SK-N-SH treated with all-trans-retinoic acid at 6 μM for 48 hours (cell line): ENCODE measurements around the gene C21orf58.

Experiments
- ATAC-seq: fragments of 200-7000 bp; cut with Tn5 transposase; 3 replicates; pipeline ENCODE4 v1.9.1; 2020; ENCODE audit warnings: mild to moderate bottlenecking, moderate library complexity
- ARNTL ChIP-seq: fragments of 450-650 bp; formaldehyde crosslinking; IDR thresholded peaks from 2 replicates; pipeline ENCODE4 v1.5.0; 2020; ENCODE audit warnings: low read depth, mild to moderate bottlenecking, moderate library complexity, borderline replicate concordance
- BACH2 ChIP-seq: fragments of 250-450 bp; sonication (Bioruptor Pico); IDR thresholded peaks from 2 replicates; pipeline ENCODE4 v1.9.0; 2021; ENCODE audit warnings: mild to moderate bottlenecking, borderline replicate concordance
- CSDC2 ChIP-seq: fragments of 250-450 bp; sonication (Bioruptor Pico); IDR thresholded peaks from 2 replicates; pipeline ENCODE4 v1.5.0; 2020; ENCODE audit warnings: mild to moderate bottlenecking, moderate library complexity
- ESRRG ChIP-seq: fragments of 250-450 bp; sonication (Bioruptor Pico); IDR thresholded peaks from 2 replicates; pipeline ENCODE4 v1.6.1; 2021; ENCODE audit warnings: mild to moderate bottlenecking
- GLIS3 ChIP-seq: fragments of 250-450 bp; sonication (Bioruptor Pico); IDR thresholded peaks from 2 replicates; pipeline ENCODE4 v1.5.0; 2020; ENCODE audit warnings: mild to moderate bottlenecking, moderate library complexity
- ISL1 ChIP-seq: fragments of 250-450 bp; sonication (Bioruptor Pico); IDR thresholded peaks from 2 replicates; pipeline ENCODE4 v2.1.2; 2022; ENCODE audit warnings: mild to moderate bottlenecking, moderate library complexity
- OSR1 ChIP-seq: fragments of 250-450 bp; sonication (Bioruptor Pico); IDR thresholded peaks from 2 replicates; pipeline ENCODE4 v1.8.0; 2022; ENCODE audit warnings: moderate library complexity, mild to moderate bottlenecking, inconsistent platforms
- PPARA ChIP-seq: fragments of 250-450 bp; sonication (Bioruptor Pico); IDR thresholded peaks from 2 replicates; pipeline ENCODE4 v1.5.0; 2020; ENCODE audit warnings: mild to moderate bottlenecking, borderline replicate concordance
- RARB ChIP-seq: fragments of 250-450 bp; sonication (Bioruptor Pico); IDR thresholded peaks from 2 replicates; pipeline ENCODE4 v1.8.0; 2021; ENCODE audit warnings: mild to moderate bottlenecking, moderate library complexity
- SNAI2 ChIP-seq: fragments of 250-450 bp; sonication (Bioruptor Pico); IDR thresholded peaks from 2 replicates; pipeline ENCODE4 v1.5.0; 2020; ENCODE audit warnings: mild to moderate bottlenecking, moderate library complexity
- TCF4 ChIP-seq: fragments of 250-450 bp; sonication (Bioruptor Pico); IDR thresholded peaks from 2 replicates; pipeline ENCODE4 v1.8.0; 2021; ENCODE audit warnings: mild to moderate bottlenecking, moderate library complexity, borderline replicate concordance
- TOX ChIP-seq: fragments of 250-450 bp; sonication (Bioruptor Pico); IDR thresholded peaks from 2 replicates; pipeline ENCODE4 v1.8.0; 2021; ENCODE audit warnings: mild to moderate bottlenecking, moderate library complexity, borderline replicate concordance
- ZC3H10 ChIP-seq: fragments of 250-450 bp; sonication (Bioruptor Pico); IDR thresholded peaks from 2 replicates; pipeline ENCODE4 v1.5.1; 2021; ENCODE audit warnings: mild to moderate bottlenecking, moderate library complexity
- ZFP3 ChIP-seq: fragments of 250-450 bp; sonication (Bioruptor Pico); IDR thresholded peaks from 2 replicates; pipeline ENCODE4 v1.5.0; 2020; ENCODE audit warnings: mild to moderate bottlenecking, moderate library complexity
- ZFP30 ChIP-seq: fragments of 450-650 bp; formaldehyde crosslinking; IDR thresholded peaks from 2 replicates; pipeline ENCODE4 v1.5.0; 2022; ENCODE audit warnings: mild to moderate bottlenecking, moderate library complexity
- ZNF565 ChIP-seq: fragments of 450-650 bp; formaldehyde crosslinking; conservative IDR thresholded peaks from 2 replicates; pipeline ENCODE4 v1.5.0; 2020; ENCODE audit warnings: low read depth, mild to moderate bottlenecking, moderate library complexity
- ZNF70 ChIP-seq: fragments of 450-650 bp; formaldehyde crosslinking; IDR thresholded peaks from 2 replicates; pipeline ENCODE4 v1.5.0; 2020; ENCODE audit warnings: mild to moderate bottlenecking, moderate library complexity
- ZNF8 ChIP-seq: fragments of 450-650 bp; formaldehyde crosslinking; IDR thresholded peaks from 2 replicates; pipeline ENCODE4 v1.5.0; 2020; ENCODE audit warnings: mild to moderate bottlenecking, moderate library complexity
- TF ChIP-seq, protein P1 (sequence below): fragments of 250-450 bp; sonication (Bioruptor Pico); IDR thresholded peaks from 2 replicates; pipeline ENCODE4 v1.5.1; 2021; ENCODE audit warnings: mild to moderate bottlenecking, moderate library complexity
- TF ChIP-seq, protein P2 (sequence below): fragments of 250-450 bp; sonication (Bioruptor Pico); IDR thresholded peaks from 2 replicates; pipeline ENCODE4 v1.8.0; 2020; ENCODE audit warnings: mild to moderate bottlenecking, moderate library complexity, borderline replicate concordance
- TF ChIP-seq, protein P3 (sequence below): fragments of 250-450 bp; sonication (Bioruptor Pico); IDR thresholded peaks from 2 replicates; pipeline ENCODE4 v1.8.0; 2021; ENCODE audit warnings: low read depth, mild to moderate bottlenecking, moderate library complexity, borderline replicate concordance
- TF ChIP-seq, protein P4 (sequence below): fragments of 250-450 bp; sonication (Bioruptor Pico); IDR thresholded peaks from 2 replicates; pipeline ENCODE4 v1.5.1; 2020; ENCODE audit warnings: low read depth, mild to moderate bottlenecking, moderate library complexity

The C21orf58 gene

DNA sequence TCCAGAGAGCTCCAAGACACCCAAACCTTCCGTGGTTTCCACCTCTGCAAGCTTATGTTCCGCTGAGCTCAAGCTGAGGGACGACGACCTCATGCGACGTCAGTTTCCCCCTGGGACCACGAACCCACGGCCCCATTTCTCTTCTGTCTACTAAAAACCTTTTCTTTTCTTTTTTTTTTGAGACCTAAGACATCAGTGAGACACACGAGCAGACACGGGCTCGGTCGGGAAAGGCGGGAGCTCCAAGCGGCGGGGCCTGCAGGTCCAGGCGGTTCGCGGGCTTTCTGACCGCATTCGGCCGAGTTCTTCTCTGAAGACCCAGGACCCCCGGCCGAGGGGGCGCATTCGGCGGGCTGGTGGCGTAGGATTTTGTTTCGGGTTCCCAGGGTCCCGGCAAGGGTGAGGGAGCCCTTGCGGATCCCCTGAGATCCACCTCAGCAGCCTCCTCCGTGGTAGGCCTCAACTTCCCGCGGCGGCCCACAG lies 402 bp downstream of the C21orf58 start:
- ATAC-seq: peak; percentile 1; the same call in 1 of the 3 replicates

DNA sequence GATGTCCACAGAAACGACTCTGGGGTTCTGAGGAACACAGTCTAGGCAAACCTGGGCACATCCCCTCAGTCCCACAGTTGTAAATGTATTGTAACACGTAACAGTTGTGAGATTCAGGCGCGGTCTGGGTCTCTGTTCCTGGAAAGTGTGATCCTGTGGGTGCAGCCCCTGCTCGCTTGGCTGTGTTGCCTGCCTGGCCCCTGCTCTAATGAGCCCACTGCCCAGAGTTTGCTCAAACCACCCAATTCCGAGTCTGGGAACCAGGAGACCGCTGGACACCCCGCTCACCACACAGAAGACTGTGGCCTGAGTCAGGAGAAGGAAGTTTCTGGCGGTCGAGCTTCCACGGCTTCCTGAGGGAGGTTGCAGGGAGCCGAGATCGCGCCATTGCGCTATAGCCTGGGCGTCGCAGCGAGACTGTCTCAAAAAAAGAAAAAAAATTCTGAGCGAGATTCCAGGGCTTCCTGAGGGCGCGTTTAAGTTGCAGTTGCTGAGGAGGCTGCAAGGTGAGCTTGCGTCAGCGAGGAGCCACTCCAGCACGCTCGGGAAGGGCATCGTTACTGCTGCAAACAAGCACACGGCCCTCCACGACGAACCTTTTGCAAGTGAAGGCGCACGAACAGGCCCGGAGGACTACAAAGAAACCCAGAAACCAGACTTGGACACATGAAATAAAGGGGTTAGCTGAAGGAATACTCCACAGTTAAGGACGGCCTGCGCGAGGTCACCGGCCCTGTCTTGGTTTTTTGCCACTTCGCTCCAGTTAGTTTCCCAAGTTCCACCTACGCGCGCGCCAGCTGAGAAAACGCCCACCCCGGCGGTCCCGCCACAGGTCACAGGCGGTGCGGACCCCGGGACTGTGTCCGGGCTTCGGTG lies 1.1 kb downstream of the C21orf58 start:
- ATAC-seq: peak; percentile 0; the same call in 1 of the 3 replicates
- TF ChIP-seq CSDC2 (no peak), ARNTL (CRISPR knock-in tag) (no peak), ZNF70 (CRISPR knock-in tag) (no peak), ZC3H10 (CRISPR knock-in tag) (no peak), PPARA (CRISPR knock-in tag) (no peak), TCF4 (CRISPR knock-in tag) (no peak), OSR1 (CRISPR knock-in tag) (no peak), ZFP3 (no peak), ESRRG (CRISPR knock-in tag) (no peak), ISL1 (CRISPR knock-in tag) (no peak), ZNF565 (CRISPR knock-in tag) (no peak), ZNF8 (no peak), BACH2 (CRISPR knock-in tag) (no peak), GLIS3 (CRISPR knock-in tag) (no peak), RARB (CRISPR knock-in tag) (no peak)
- TF ChIP-seq, protein P1, sequence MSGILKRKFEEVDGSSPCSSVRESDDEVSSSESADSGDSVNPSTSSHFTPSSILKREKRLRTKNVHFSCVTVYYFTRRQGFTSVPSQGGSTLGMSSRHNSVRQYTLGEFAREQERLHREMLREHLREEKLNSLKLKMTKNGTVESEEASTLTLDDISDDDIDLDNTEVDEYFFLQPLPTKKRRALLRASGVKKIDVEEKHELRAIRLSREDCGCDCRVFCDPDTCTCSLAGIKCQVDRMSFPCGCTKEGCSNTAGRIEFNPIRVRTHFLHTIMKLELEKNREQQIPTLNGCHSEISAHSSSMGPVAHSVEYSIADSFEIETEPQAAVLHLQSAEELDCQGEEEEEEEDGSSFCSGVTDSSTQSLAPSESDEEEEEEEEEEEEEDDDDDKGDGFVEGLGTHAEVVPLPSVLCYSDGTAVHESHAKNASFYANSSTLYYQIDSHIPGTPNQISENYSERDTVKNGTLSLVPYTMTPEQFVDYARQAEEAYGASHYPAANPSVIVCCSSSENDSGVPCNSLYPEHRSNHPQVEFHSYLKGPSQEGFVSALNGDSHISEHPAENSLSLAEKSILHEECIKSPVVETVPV (CRISPR knock-in tag): no peak
- TF ChIP-seq, protein P2, sequence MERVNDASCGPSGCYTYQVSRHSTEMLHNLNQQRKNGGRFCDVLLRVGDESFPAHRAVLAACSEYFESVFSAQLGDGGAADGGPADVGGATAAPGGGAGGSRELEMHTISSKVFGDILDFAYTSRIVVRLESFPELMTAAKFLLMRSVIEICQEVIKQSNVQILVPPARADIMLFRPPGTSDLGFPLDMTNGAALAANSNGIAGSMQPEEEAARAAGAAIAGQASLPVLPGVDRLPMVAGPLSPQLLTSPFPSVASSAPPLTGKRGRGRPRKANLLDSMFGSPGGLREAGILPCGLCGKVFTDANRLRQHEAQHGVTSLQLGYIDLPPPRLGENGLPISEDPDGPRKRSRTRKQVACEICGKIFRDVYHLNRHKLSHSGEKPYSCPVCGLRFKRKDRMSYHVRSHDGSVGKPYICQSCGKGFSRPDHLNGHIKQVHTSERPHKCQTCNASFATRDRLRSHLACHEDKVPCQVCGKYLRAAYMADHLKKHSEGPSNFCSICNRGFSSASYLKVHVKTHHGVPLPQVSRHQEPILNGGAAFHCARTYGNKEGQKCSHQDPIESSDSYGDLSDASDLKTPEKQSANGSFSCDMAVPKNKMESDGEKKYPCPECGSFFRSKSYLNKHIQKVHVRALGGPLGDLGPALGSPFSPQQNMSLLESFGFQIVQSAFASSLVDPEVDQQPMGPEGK (CRISPR knock-in tag): no peak
- TF ChIP-seq, protein P3, sequence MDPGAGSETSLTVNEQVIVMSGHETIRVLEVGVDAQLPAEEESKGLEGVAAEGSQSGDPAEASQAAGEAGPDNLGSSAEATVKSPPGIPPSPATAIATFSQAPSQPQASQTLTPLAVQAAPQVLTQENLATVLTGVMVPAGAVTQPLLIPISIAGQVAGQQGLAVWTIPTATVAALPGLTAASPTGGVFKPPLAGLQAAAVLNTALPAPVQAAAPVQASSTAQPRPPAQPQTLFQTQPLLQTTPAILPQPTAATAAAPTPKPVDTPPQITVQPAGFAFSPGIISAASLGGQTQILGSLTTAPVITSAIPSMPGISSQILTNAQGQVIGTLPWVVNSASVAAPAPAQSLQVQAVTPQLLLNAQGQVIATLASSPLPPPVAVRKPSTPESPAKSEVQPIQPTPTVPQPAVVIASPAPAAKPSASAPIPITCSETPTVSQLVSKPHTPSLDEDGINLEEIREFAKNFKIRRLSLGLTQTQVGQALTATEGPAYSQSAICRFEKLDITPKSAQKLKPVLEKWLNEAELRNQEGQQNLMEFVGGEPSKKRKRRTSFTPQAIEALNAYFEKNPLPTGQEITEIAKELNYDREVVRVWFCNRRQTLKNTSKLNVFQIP (CRISPR knock-in tag): no peak

More for the DNA sequence above, 402 bp downstream of the C21orf58 start:
- TF ChIP-seq, protein P1 (CRISPR knock-in tag): no peak
- no peak for TF ChIP-seq SNAI2
- no peak for TF ChIP-seq CSDC2
- no peak for TF ChIP-seq ISL1 (CRISPR knock-in tag)
- TF ChIP-seq TCF4 (CRISPR knock-in tag): no peak
- no peak for TF ChIP-seq ESRRG (CRISPR knock-in tag)
- no peak for TF ChIP-seq GLIS3 (CRISPR knock-in tag)
- no peak for TF ChIP-seq ZFP3
- TF ChIP-seq ZFP30 (CRISPR knock-in tag): no peak
- no peak for TF ChIP-seq TOX (CRISPR knock-in tag)
- no peak for TF ChIP-seq ZC3H10 (CRISPR knock-in tag)
- TF ChIP-seq ARNTL (CRISPR knock-in tag): no peak
- TF ChIP-seq, protein P2 (CRISPR knock-in tag): no peak
- no peak for TF ChIP-seq ZNF70 (CRISPR knock-in tag)
- TF ChIP-seq RARB (CRISPR knock-in tag): no peak
- TF ChIP-seq, protein P3 (CRISPR knock-in tag): no peak
- TF ChIP-seq ZNF8: no peak
- TF ChIP-seq, protein P4, sequence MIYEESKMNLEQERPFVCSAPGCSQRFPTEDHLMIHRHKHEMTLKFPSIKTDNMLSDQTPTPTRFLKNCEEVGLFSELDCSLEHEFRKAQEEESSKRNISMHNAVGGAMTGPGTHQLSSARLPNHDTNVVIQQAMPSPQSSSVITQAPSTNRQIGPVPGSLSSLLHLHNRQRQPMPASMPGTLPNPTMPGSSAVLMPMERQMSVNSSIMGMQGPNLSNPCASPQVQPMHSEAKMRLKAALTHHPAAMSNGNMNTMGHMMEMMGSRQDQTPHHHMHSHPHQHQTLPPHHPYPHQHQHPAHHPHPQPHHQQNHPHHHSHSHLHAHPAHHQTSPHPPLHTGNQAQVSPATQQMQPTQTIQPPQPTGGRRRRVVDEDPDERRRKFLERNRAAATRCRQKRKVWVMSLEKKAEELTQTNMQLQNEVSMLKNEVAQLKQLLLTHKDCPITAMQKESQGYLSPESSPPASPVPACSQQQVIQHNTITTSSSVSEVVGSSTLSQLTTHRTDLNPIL (CRISPR knock-in tag): no peak
- no peak for TF ChIP-seq OSR1 (CRISPR knock-in tag)
- no peak for TF ChIP-seq PPARA (CRISPR knock-in tag)
